Coronary artery (tissue), 2 donors: Measurements from ENCODE around the gene DSP.

ENCODE experiments used
- DNase-seq: peaks from one replicate; pipeline ENCODE4 v3.0.0-alpha.2; 2017; ENCODE audit warnings: low spot score
- H3K27ac ChIP-seq, 2 donors: fragments of 200-600 bp; sonication (generic); one replicate each; pipeline ENCODE4 v1.5.1; 2016 to 2019
- H3K4me3 ChIP-seq: fragments of 200-600 bp; sonication (generic); 2 replicates; pipeline ENCODE4 v1.5.1; 2016; ENCODE audit warnings: mild to moderate bottlenecking, moderate library complexity
- CTCF ChIP-seq: fragments of 200-600 bp; sonication (generic); IDR thresholded peaks from one replicate; pipeline ENCODE4 v1.5.1; 2019; ENCODE audit warnings: antibody characterized with exemption

The DSP gene

GRCh38 chr6:7518877-7519276 lies 22.6 kb upstream of the DSP start:
- Histone ChIP-seq H3K27ac (no peak overlapping the region), H3K4me3 (no peak overlapping the region)
- TF ChIP-seq CTCF = no peak
- DNase-seq = no peak

GRCh38 chr6:7522873-7523272 lies 18.6 kb upstream of the DSP start:
- no peak for TF ChIP-seq CTCF
- H3K27ac ChIP-seq = no peak overlapping the region
- DNase-seq = no peak
- no peak overlapping the region for H3K4me3 ChIP-seq

GRCh38 chr6:7523922-7524321 lies 17.5 kb upstream of the DSP start:
- Histone ChIP-seq H3K27ac (no peak overlapping the region), H3K4me3 (no peak overlapping the region)
- no peak for DNase-seq
- no peak for TF ChIP-seq CTCF

GRCh38 chr6:7526755-7527154 lies 14.7 kb upstream of the DSP start:
- H3K27ac ChIP-seq = no peak overlapping the region
- no peak for TF ChIP-seq CTCF

GRCh38 chr6:7528565-7528964 lies 12.9 kb upstream of the DSP start:
- Histone ChIP-seq H3K27ac (no peak overlapping the region), H3K4me3 (no peak overlapping the region)
- TF ChIP-seq CTCF = no peak
- DNase-seq = no peak

More at GRCh38 chr6:7526755-7527154, 14.7 kb upstream of the DSP start:
- no peak overlapping the region for H3K4me3 ChIP-seq
- no peak for DNase-seq

GRCh38 chr6:7529141-7529540 lies 12.3 kb upstream of the DSP start:
- H3K4me3 ChIP-seq = no peak overlapping the region
- DNase-seq = no peak
- H3K27ac ChIP-seq = no peak overlapping the region
- TF ChIP-seq CTCF = no peak

- H3K27ac ChIP-seq = no peak overlapping the region
- no peak overlapping the region for H3K4me3 ChIP-seq
- DNase-seq = no peak
- TF ChIP-seq CTCF = no peak
Measured at GRCh38 chr6:7532232-7532631, 9.2 kb upstream of the DSP start.
